Measurements from ENCODE around the gene RPRD1B.

DNA sequence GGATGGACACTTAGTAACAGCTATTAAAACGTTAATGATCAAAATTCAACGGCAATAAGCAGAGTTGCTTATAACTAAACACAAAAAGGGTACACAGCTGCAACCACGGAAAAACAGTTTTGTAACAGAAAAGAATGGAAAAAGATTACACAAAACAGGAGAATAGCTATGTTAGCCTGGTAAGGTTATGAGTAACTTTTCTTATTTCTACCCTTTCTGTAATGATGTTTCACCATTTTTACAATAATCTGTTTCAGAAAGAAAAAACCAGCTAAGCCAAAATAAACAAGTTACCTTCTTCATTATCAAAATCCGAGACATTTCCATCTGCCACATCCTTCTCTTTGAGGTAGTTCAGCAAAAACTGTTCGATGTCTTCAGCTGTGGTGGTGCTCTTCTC, 27.6 kb upstream of the RPRD1B start:
- no peak for TF ChIP-seq POLR2A (IDR thresholded peaks at IDR 0.05; ENCODE audit: low read depth, low read length)
- TF ChIP-seq, protein P1, sequence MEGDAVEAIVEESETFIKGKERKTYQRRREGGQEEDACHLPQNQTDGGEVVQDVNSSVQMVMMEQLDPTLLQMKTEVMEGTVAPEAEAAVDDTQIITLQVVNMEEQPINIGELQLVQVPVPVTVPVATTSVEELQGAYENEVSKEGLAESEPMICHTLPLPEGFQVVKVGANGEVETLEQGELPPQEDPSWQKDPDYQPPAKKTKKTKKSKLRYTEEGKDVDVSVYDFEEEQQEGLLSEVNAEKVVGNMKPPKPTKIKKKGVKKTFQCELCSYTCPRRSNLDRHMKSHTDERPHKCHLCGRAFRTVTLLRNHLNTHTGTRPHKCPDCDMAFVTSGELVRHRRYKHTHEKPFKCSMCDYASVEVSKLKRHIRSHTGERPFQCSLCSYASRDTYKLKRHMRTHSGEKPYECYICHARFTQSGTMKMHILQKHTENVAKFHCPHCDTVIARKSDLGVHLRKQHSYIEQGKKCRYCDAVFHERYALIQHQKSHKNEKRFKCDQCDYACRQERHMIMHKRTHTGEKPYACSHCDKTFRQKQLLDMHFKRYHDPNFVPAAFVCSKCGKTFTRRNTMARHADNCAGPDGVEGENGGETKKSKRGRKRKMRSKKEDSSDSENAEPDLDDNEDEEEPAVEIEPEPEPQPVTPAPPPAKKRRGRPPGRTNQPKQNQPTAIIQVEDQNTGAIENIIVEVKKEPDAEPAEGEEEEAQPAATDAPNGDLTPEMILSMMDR (conservative IDR thresholded peaks at IDR 0.05; ENCODE audit: low read depth, low read length) = no peak
- TF ChIP-seq ELK1 (IDR thresholded peaks at IDR 0.05; ENCODE audit: borderline replicate concordance, low read depth, low read length) = no peak
- TF ChIP-seq NFE2L2 (IDR thresholded peaks at IDR 0.05; ENCODE audit: low read depth, low read length) = no peak
- no peak for TF ChIP-seq MAFK (IDR thresholded peaks at IDR 0.05; ENCODE audit: low read depth, low read length)
- TF ChIP-seq, protein P2, sequence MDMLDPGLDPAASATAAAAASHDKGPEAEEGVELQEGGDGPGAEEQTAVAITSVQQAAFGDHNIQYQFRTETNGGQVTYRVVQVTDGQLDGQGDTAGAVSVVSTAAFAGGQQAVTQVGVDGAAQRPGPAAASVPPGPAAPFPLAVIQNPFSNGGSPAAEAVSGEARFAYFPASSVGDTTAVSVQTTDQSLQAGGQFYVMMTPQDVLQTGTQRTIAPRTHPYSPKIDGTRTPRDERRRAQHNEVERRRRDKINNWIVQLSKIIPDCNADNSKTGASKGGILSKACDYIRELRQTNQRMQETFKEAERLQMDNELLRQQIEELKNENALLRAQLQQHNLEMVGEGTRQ (IDR thresholded peaks at IDR 0.05; ENCODE audit: low read depth, low read length) = no peak
- TF ChIP-seq RAD21 (IDR thresholded peaks at IDR 0.05; ENCODE audit: low read length) = no peak
- no peak for TF ChIP-seq RCOR1 (IDR thresholded peaks at IDR 0.05; ENCODE audit: insufficient replicate concordance, low read length)

All from IMR-90 (cell line).